ENCODE measurements around the gene MBD3L2B.
A peak's percentile ranks its signal among the peaks of the same experiment; 100 is the strongest.

The MBD3L2B gene

GRCh38 chr19:7006135-7006704, 15.0 kb downstream of the MBD3L2B start:
- peaks cover 1% of the 10 kb centered on the region for H3K9me3 ChIP-seq (ENCODE audit: severe bottlenecking)
- no peak overlapping the region for H3K4me3 ChIP-seq (ENCODE audit: low read depth, low read length)
- H3K27me3 ChIP-seq (ENCODE audit: insufficient read depth, low read depth, severe bottlenecking): peaks cover 38% of the 10 kb centered on the region
- no peak overlapping the region for H3K27ac ChIP-seq
- DNase-seq: no peak
- no peak for TF ChIP-seq CTCF (IDR thresholded peaks at IDR 0.05; ENCODE audit: low read depth, low read length)
- H3K36me3 ChIP-seq: no peaks in the 10 kb centered on the region

GRCh38 chr19:7004313-7004931, 16.8 kb downstream of the MBD3L2B start:
- Histone ChIP-seq H3K4me3 (ENCODE audit: low read depth, low read length) (no peak overlapping the region), H3K36me3 (no peaks in the 10 kb centered on the region), H3K9me3 (ENCODE audit: severe bottlenecking) (no peaks in the 10 kb centered on the region), H3K27me3 (ENCODE audit: insufficient read depth, low read depth, severe bottlenecking) (peaks cover 52% of the 10 kb centered on the region), H3K27ac (no peak overlapping the region)
- TF ChIP-seq CTCF (IDR thresholded peaks at IDR 0.05; ENCODE audit: low read depth, low read length): peak; percentile 38
- peak; percentile 14 for DNase-seq

GRCh38 chr19:7000816-7001215, 20.4 kb downstream of the MBD3L2B start:
- H3K27ac ChIP-seq: no peak overlapping the region
- TF ChIP-seq CTCF (IDR thresholded peaks at IDR 0.05; ENCODE audit: low read depth, low read length): no peak
- no peak overlapping the region for H3K4me3 ChIP-seq (ENCODE audit: low read depth, low read length)
- H3K27me3 ChIP-seq (ENCODE audit: insufficient read depth, low read depth, severe bottlenecking): peaks cover 73% of the 10 kb centered on the region
- DNase-seq: no peak
- H3K9me3 ChIP-seq (ENCODE audit: severe bottlenecking): no peaks in the 10 kb centered on the region
- H3K36me3 ChIP-seq: no peaks in the 10 kb centered on the region

GRCh38 chr19:7000333-7000732, 20.9 kb downstream of the MBD3L2B start:
- H3K9me3 ChIP-seq (ENCODE audit: severe bottlenecking): no peaks in the 10 kb centered on the region
- H3K4me3 ChIP-seq (ENCODE audit: low read depth, low read length): no peak overlapping the region
- no peaks in the 10 kb centered on the region for H3K36me3 ChIP-seq
- H3K27me3 ChIP-seq (ENCODE audit: insufficient read depth, low read depth, severe bottlenecking): peaks cover 75% of the 10 kb centered on the region
- DNase-seq: no peak
- TF ChIP-seq CTCF (IDR thresholded peaks at IDR 0.05; ENCODE audit: low read depth, low read length): no peak
- H3K27ac ChIP-seq: no peak overlapping the region

DNA sequence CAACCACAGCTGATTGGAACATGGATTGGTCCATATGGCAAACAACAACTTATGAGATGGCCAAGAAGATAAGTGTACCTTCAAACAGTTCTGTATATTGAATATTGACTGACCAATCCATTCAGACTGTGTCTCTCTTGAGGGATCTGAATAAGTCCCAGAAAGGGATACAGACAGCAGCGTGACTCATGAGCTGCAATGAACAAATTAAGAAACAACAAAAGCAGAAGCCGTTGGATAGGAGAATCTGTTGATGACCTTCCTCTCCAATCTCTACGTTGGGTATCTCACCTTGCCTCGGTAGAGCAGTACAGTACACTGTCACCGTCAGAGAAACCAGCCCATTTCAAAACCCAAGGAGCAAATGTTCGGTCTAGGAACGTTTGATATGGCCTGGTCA, 21.3 kb downstream of the MBD3L2B start:
- no peak for DNase-seq
- Histone ChIP-seq H3K9me3 (ENCODE audit: severe bottlenecking) (peaks cover 2% of the 10 kb centered on the region), H3K36me3 (no peaks in the 10 kb centered on the region), H3K27me3 (ENCODE audit: insufficient read depth, low read depth, severe bottlenecking) (peaks cover 72% of the 10 kb centered on the region), H3K4me3 (ENCODE audit: low read depth, low read length) (no peak overlapping the region), H3K27ac (no peak overlapping the region)
- no peak for TF ChIP-seq CTCF (IDR thresholded peaks at IDR 0.05; ENCODE audit: low read depth, low read length)

All from WERI-Rb-1 (cell line).